HG03025 (cell line): Measurements from ENCODE around the gene HSPA12A.

Experiments
- ATAC-seq: cut with Tn5 transposase; IDR thresholded peaks from one replicate; pipeline ENCODE4 v1.9.1; 2021; ENCODE audit warnings: mild to moderate bottlenecking, moderate library complexity; ENCODE audit not compliant: unreplicated experiment, low FRiP score

HSPA12A gene

GRCh38 chr10:116696919-116697318 is 45.4 kb downstream of the HSPA12A start:
- ATAC-seq, result no peak

GRCh38 chr10:116694927-116695268 is 47.5 kb downstream of the HSPA12A start:
- ATAC-seq, result no peak

GRCh38 chr10:116694243-116694926 is 48.0 kb downstream of the HSPA12A start:
- no peak for ATAC-seq

- ATAC-seq, result no peak
Observed at GRCh38 chr10:116692225-116692624, 50.1 kb downstream of the HSPA12A start.

- no peak for ATAC-seq
Observed at GRCh38 chr10:116691635-116692034, 50.7 kb downstream of the HSPA12A start.

GRCh38 chr10:116690356-116691322 is 51.7 kb downstream of the HSPA12A start:
- no peak for ATAC-seq

GRCh38 chr10:116689744-116690143 is 52.6 kb downstream of the HSPA12A start:
- no peak for ATAC-seq

- no peak for ATAC-seq
Observed at GRCh38 chr10:116688741-116689495, 53.4 kb downstream of the HSPA12A start.

- no peak for ATAC-seq
Observed at GRCh38 chr10:116688241-116688711, 54.1 kb downstream of the HSPA12A start.

- no peak for ATAC-seq
Observed at GRCh38 chr10:116687633-116688032, 54.7 kb downstream of the HSPA12A start.

- no peak for ATAC-seq
Observed at GRCh38 chr10:116686632-116687031, 55.7 kb downstream of the HSPA12A start.

- ATAC-seq, result no peak
Observed at GRCh38 chr10:116685807-116686206, 56.6 kb downstream of the HSPA12A start.

GRCh38 chr10:116684781-116685180 is 57.6 kb downstream of the HSPA12A start:
- no peak for ATAC-seq

GRCh38 chr10:116683821-116684220 is 58.5 kb downstream of the HSPA12A start:
- ATAC-seq, result no peak

GRCh38 chr10:116683166-116683565 is 59.2 kb downstream of the HSPA12A start:
- ATAC-seq, result no peak

- no peak for ATAC-seq
Observed at GRCh38 chr10:116679351-116679750, 63.0 kb downstream of the HSPA12A start.

GRCh38 chr10:116676633-116677032 is 65.7 kb downstream of the HSPA12A start:
- no peak for ATAC-seq

- no peak for ATAC-seq
Observed at GRCh38 chr10:116676118-116676517, 66.2 kb downstream of the HSPA12A start.

- no peak for ATAC-seq
Observed at GRCh38 chr10:116674901-116675423, 67.4 kb downstream of the HSPA12A start.

GRCh38 chr10:116673866-116674265 is 68.5 kb downstream of the HSPA12A start:
- no peak for ATAC-seq

- no peak for ATAC-seq
Observed at GRCh38 chr10:116672891-116673290, 69.5 kb downstream of the HSPA12A start.
